AML-193 (cell line): ENCODE results near the gene FAM216B.
"Not testable (repeated sequence)": the region's sequence is repeated elsewhere in the genome, so short reads cannot be mapped to it uniquely, and the experiment has no call there.

Experiments
- DNase-seq, 2 experiments: peaks; one replicate each; lab custom pipeline; 2025; lab: John Stamatoyannopoulos, UW

The FAM216B gene

DNA sequence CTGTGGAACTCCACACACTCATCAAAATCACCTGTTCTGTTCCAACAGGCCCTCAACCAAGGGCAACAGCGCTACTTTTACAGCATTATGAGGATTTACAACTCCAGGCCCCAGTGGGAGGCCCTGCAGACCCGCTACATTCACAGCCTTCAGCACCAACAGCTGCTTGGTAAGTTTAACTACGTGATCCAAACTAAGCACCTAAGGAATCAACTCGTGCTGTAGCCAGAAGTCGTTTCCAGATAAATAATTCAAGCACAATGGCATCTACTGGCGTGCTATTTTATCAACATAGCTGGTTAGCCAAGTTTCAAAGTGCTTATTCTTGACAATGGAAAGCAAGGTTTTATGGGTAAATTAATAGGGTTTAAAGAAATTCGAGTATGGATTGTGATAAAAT, 5.3 kb downstream of the FAM216B start:
- no peak for DNase-seq

DNA sequence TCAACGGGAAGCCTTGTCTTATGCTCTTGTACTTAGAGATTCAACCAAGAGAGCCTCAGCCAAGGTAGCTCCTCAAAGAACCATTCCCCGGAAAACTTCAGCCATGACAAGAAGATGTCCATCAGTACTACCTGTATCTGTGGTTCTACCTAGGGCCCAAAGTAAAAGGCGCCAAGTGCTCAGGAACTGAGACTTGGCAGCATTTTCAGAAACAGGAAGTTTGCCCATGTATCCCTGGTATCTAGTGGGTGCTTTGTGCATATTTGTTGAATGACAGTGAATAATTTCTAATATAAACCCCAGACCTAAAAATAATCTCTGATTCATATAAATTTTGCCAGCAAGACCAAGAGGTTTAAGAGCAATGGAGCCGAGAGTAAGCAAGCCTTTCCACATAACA, 7.2 kb downstream of the FAM216B start:
- no peak for DNase-seq

DNA sequence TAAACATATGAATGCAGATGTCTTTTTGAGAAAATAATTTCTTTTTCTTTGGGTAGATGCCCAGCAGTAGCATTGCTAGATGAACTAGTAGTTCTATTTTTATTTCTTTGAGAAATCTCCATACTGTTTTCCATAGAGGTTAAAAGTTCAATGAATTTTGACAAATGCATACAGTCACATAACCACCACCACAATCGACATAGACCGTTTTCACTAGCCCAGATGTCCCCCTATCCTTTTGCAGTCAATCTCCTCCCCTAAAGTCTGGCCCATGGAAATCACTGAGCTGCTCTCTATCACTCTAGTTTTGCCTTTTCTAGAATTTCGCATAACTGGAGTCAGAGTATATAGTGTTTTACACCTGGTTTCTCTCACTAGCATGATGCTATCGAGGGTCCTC, 10.8 kb downstream of the FAM216B start:
- DNase-seq, result no peak

DNA sequence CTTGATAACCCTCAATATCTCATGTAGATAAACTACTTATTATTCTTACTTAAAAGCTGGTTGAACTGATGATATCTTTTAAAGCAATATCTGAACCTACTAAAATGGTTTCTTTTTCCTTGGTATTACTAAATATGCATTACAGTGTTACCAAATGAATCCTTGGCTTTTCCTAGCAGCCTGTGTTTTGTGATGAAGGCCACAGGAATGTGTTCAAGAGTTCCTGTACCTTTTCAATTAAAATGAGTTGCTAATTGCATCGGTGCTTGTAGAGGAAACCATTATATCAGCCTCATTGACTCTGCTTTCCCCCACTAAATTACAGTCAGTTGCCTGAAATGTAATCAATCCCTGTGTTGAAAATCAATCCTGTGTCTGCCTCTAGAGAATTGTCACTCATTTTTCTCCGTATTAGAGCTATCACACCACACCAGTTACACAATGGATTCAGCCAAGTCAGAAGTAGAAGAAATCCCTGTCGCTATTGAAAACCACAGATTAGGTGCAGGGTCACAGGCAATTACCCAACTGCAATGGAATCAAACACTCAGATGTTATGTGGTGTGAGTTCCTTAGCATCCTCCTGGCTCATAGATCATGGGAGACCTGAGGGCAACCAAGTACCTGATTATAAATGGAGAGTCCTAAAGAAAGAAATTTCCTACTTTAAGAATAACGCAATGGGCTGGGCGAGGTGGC, 13.3 kb downstream of the FAM216B start:
- no peak for DNase-seq

DNA sequence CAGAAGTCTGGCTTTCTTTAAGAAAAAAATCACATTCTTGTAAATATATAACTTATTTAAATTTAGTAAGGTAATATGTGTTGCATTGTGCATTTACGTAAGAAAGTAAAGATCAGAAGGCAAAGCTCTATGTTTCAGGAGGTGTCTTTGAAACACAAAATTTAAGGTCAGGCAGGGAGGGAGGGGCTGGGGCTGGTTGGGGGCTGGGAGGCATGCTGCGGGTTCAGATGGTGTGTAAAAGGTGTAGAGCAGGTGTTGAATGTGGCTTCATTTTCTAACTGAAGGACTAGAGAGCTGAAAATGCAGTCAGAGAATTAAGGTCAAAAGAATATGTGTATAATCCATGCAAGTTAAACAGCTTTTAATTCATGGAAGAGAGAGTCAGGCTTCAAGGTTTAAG, 14.3 kb downstream of the FAM216B start:
- DNase-seq, result no peak

DNA sequence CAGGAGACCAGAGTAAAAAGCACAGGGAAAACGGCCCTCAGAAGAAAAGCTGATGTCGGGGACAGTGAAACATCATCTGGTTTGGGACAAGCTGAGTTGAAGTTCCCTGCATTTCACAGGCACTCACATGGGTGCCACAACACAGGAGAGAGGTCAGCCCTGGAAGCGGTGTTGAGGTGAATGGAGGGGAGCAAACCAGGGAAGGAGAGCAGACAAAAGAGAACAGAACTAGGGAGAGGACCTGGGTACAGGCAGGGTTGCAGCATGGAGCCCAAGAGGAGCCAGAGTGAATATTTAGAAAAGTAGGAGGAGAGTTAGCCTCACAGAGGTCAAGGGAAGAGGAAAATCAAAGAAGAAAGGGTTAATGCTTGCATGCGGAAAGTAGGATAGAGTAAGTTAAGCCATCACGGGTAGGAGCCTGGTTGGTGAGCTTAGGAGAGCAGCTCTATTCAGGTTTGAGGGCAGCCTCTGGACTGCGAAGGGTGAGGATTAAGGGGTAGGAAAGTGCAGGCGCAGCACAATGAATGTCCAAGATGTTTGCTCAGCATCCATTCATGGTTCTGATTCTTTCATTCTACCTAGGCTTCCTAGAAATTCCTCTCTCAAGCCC, 15.5 kb downstream of the FAM216B start:
- DNase-seq, result no peak

DNA sequence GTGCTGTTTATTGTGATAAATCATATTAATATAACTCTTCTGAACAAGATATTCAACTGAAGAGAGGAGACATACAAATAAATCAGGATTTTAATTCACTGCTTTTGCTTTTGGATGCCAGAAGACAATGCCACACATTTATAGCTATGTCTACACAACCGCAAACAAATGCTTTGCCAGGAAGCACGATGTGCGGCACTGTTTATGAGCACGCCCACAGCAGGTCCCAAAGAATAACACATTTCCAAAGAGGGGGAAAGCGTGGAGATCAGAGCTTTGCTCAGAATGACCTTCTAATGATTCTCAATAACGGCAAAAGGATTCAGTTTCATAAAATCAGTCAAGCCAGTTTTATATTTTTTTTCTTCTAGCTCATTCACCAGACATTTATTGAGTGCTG, 16.7 kb downstream of the FAM216B start:
- no peak for DNase-seq

DNA sequence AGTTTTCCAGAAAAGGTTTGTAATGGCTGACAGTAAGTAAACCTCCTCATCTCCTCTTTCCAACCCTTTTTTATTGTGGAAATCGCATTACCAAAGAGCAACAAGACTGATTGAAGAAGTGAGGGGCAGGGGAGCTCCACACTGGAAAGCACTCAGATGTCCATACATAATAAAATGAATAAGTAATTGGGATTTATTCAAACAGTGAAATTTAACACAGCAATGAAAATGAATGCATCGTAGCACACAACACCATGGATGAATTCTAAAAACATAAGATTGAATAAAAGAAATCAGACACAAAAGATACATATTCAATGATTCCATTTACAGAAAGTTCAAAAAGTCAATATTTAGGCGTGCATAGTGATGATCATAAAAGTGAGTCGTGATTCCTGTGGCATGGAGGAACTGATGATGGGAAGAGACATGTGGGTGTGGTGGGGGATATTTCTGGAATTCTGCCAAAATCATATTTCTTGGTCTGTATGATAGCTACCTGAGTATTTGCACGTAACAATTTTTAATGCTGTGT, 18.8 kb downstream of the FAM216B start:
- no peak for DNase-seq

DNA sequence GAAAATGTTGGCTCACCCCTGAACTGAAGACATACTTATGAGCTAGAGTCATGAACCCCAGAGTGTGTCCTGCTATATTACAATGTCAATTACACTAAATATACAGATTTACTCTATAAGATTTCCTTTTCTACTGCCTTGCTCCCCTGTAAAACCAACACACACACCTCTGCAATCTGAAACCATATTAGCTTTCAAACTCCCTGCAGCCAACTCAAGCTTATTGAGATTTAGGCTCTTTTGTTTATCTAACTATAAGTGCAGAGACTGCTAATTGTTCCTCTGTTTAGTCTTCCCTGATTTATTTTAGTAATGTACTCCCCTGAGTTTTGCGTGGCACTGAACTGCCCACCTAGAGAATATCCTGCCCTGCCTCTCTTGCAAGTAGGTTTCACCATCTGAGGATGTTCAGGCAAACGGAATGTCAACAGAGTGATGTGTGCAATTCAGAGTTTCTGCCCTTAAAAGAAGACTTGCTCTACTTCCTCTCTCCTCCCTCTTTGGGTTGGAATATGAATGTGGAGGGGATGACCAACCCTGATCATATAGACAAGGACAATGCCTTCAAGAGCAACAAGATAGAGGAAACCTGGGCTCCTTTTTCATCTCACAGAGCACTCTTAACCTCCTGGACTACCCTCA, 22.3 kb downstream of the FAM216B start:
- no peak for DNase-seq

DNA sequence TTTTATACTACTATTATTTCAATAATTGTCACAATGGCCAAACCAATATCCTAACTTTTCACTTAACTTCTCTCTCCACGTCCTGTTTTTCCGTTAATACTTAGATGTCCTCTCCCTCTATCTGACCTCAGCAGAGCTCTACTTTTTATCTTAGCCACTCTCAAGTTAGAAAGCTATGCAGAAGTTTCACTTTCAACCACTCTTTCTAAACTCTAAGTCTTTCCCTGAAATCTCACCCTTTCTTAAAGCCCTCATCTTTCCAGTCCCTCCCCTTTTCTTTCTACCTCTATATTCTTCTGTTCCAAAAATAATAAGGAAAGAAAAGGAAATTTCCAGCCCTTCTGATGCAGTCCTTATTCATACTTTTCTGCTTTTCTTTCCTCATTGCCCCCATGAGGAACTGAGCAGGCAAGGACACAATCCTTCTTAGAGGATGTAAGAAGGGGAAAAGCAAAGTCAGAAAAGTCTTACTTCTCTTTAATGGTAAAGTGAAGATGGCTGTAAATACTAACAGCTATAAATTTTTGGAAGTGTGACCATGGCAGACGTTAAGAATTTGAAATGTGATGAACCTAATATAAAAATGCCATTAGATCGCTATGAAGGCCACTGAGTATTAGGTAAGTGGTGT, 23.0 kb downstream of the FAM216B start:
- no peak for DNase-seq

DNA sequence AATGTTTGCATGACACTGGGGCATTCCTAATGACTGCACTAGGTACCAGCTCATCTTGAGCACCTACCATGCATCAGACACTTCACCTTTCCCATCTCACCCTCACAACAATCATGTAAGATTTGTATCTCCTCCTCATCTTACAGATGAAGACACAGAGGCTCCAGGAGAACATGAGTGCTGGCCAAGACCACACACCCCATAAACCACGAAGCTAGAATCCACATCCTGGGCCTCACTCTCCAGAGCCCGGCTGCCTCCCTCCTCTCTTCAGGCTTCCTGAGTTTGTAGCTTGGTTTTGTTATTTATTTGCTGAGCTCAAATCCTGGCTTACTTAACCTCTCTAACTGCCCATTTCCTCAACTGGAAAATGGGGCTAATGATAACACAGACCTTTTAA, 25.9 kb downstream of the FAM216B start:
- no peak for DNase-seq

DNA sequence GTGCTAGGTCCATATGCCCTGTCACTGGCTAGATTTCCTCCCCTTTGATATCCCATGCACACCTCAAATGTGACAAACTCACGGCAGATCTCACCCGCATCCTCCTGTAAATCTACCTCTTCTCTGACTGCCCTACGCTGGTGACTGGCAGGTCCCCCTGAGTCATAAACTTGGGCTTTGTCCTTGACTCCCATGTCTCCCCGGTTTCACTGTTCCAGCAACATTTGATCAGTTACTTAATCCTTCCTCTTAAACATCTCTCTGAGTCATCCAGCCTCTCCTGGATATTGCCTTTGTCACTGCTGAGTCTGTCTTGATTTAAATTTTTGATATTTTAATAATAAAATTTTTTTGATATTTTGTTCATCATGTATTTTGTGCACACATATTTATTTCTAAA, 26.5 kb downstream of the FAM216B start:
- no peak for DNase-seq

DNA sequence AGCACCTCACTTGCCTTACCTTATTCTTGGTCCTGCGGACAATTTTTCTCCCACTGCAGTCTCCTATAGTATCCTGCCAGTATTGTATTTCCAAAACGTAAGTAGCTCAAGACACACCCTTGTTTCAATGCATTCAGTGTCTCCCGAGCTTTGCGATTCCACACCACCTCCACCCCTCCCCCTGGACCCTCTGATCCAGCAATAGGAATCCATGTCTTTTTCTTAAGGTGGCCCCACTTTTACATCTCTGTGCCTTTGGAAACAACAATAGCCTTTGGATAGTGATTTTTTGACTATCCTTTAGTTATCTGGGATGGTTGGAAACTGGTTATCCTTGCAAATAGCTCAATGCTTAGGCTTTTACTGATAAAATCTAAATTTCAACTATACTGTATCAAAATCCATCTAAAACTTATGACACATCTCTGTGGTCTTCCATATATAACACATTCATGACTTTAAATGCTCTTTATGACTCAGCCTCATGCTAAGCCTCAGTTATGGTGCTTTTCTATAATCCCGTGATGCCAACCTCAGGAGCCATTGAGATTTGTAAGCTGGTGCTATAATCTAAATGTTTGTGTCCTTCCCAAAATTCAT, 27.1 kb downstream of the FAM216B start:
- DNase-seq, result no peak

DNA sequence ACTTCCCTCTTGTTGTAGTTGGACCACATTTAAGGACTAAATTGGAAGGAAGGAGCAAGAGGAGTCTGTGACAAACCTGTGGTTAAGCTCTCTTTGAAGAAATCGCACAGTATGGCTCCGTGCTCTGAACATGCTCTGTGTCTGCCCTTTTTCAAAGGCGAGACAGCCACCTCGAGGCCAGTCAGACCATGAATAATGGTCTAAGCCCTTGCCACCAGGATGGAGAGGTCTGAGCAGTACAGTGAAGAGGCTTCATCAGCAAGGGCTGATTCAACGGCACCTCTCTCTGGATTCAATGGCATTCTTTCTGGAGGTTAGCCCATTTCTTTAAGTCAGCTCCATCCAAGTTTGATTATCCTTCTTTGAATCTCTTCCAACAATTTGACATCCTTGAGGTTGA, 30.9 kb downstream of the FAM216B start:
- DNase-seq, result no peak

DNA sequence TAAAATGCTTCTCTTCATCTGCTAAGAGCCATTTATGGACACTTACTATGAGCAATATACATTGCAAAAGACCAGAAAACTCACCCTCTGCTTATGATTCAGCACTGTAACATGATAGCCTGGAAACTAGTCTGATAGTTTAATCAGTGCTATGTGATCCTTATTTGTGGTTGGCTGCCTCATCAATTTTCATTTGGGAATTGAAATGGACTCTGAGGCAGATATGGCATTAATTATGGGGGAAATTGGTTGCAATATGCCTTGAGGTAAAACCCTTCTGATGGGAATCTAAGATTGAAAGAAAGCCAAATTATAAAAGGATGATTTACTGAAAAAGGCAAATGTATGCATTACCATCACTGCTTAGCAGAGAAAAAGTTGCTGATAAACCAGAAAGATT, 33.5 kb downstream of the FAM216B start:
- no peak for DNase-seq

DNA sequence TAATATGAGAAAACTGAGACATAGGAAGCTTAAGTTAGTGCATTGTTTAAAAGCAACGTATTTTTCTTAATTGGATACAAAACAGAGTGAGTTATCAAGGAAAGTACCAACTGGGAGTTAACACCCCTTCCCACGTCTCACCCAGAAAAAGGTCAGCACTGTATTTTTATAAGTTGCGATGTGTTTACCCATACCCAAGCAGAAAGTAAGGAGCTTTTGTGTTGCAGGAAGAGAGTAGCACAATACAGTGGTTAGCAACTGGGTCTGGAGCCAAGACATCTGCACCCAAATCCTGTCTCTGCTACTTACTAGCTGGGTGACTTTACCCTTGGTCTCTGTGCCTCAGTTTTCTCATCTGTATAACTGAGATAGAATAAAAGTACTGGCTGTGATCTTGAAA, 34.3 kb downstream of the FAM216B start:
- no peak for DNase-seq

DNA sequence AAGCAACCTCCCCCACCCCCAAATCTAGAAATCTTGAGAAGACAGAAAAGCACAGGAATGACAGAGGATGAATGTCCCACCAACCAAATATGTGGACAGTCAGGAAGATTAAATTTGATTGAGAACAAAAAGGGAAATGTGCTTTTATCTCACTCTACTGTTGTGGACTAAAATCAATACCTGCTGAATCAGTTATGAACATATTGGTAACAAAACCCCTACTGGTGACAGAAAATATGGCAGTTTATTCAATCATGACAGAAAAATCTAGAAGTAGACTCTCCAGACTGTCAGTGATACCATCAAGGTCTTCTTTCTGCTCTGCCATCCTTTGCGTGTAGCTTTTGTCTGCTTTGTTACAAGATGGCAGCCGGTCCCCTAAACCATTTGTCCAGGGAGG, 35.2 kb downstream of the FAM216B start:
- no peak for DNase-seq

DNA sequence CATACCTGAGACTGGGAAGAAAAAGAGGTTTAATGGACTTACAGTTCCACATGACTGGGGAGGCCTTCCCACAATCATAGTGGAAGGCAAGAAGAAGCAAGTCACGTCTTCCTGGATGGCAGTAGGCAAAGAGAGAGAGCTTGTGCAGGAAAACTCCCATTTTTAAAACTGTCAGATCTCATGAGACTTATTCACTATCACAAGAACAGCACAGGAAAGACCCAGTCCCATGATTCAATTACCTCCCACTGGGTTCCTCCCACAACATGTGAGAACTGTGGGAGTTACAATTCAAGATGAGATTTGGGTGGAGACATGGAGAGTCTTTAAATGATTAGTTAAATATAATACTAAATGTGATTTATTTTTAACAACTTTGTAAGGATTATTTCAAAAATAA, 38.3 kb downstream of the FAM216B start:
- not testable (repeated sequence) for DNase-seq

DNA sequence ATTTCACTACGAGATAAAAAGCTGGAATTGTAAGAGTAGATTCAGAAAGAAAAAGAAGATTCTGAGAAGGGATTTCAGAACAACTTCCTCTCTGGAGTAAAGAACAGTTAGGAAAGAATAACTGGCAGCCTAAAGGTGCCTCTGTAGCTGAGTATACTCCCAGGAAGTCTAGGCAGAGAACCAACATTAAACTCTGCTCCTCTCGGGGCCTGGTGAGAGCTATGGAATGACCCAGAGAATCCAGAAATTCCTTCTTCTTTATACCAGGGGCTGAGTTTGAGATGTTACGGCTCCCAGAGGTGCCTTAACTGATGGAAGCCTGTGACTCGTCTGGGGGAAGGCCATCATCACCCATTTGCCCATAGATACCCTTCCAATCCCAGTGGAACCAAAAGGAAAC, 39.1 kb downstream of the FAM216B start:
- DNase-seq, result no peak

DNA sequence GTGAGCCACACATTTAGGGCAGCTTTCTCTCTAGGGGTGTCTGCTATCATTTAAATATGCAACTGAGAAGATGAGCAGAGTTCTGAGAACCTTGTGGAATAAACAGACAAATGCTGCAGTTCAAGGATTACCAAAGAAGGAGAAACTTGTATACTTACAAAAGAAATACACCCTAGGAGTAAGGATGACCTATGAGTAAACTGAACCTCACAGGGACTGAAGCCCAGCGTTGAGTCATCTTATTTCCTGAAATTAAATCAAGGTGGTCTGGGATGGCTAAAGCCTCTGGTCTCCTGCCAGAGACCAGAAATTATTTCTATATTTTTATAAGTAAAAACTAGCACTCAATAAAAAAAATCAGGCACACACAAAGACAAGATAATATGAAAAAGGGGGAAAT, 40.1 kb downstream of the FAM216B start:
- no peak for DNase-seq

DNA sequence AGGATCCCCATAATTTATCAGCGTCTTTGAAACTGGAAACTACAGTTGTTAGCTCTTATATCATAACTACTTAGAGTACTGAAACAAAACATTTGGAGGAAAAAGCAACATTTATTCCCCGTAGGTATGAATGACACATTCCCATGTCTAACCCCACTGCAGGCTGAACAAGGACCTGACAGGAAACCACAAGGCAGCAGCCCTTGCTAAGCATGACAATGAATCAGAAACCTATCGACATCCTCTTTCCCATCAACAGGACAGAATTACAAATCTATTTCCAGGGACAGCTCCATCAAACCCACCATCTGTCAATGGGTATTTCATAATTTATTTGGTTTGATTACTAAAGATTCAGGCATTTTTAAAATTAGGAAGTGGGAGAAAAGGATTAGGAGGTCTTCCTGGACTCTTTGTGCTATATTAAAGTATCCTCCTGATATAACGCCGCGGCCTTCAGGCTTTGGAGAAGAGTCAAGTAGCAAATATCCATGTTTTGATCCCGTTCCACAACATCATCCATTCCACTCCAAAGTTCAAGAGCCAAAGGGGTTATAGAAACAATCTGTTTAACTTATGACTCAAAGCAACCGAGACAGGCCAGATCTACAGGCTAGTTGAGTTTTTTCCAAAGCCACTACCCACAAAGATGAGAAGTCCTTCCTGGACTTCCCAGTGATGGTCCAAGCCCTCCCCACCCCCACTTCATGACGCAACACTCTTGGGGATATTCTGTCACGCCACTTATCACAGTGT, 51.1 kb downstream of the FAM216B start:
- no peak for DNase-seq

DNA sequence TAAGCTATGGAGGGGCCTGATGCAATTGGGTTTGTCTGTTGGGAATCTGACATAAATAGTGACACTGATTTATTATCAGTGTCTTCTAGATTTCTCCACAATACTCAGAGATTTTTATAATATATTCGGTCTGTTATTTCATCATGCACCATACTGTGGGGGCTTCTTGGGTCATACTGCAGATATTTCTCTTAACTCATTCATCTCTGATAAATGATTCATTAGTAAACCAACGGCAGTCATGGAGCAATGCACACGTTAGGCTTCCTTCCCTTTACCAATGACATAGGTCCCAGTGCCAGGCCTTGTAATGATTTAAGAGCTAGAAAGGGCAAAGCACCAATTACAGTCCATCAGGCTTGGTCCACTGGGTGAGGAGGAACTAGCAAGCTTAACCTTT, 53.6 kb downstream of the FAM216B start:
- DNase-seq, result no peak
